Lung (tissue), 12 donors: Measurements from ENCODE around the gene SRRM4. TPM values are rescaled to one million over a fixed set of nuclear protein-coding genes. Genes with fewer than 3 reads are reported as not detected.

Source experiments
- ATAC-seq: fragments of 200-7000 bp; cut with Tn5 transposase; one replicate; pipeline ENCODE4 v1.9.1; 2020; ENCODE audit warnings: moderate number of reproducible peaks; ENCODE audit not compliant: insufficient read depth, low FRiP score
- DNase-seq, 3 donors: peaks; one replicate each; pipeline ENCODE4 v3.0.0-alpha.2; 2013 to 2017
- H3K27ac ChIP-seq, 2 donors: one replicate each; pipeline ENCODE4 v1.5.1; 2013; ENCODE audit warnings: mild to moderate bottlenecking in 2 of 2, moderate library complexity in 2 of 2, control low read depth in 1 of 2, inconsistent platforms in 1 of 2, low read depth in 1 of 2, low read length in 1 of 2
- H3K27me3 ChIP-seq, 3 donors: one replicate each; pipeline ENCODE4 v1.5.1; 2013; ENCODE audit warnings: low read length in 2 of 3; ENCODE audit not compliant: control insufficient read depth in 3 of 3, insufficient read depth in 3 of 3
- H3K36me3 ChIP-seq, 4 donors: one replicate each; pipeline ENCODE4 v1.5.1; 2013; ENCODE audit warnings: low read length in 4 of 4, mild to moderate bottlenecking in 1 of 4, moderate library complexity in 1 of 4; ENCODE audit not compliant: control insufficient read depth in 4 of 4, insufficient read depth in 4 of 4
- H3K4me1 ChIP-seq, 5 donors: one replicate each; pipeline ENCODE4 v1.5.1; 2013; ENCODE audit warnings: low read length in 5 of 5, mild to moderate bottlenecking in 2 of 5, moderate library complexity in 1 of 5; ENCODE audit not compliant: control insufficient read depth in 5 of 5, insufficient read depth in 5 of 5
- H3K4me3 ChIP-seq: one replicate; pipeline ENCODE4 v1.5.1; 2013; ENCODE audit warnings: mild to moderate bottlenecking, control low read depth, moderate library complexity
- H3K9ac ChIP-seq, 2 donors: one replicate each; pipeline ENCODE4 v1.5.1; 2013; ENCODE audit warnings: low read length in 2 of 2, control low read depth in 1 of 2; ENCODE audit not compliant: insufficient read depth in 1 of 2
- H3K9me3 ChIP-seq, 4 donors: one replicate each; pipeline ENCODE4 v1.5.1; 2013; ENCODE audit warnings: low read length in 3 of 4, mild to moderate bottlenecking in 1 of 4, moderate library complexity in 1 of 4; ENCODE audit not compliant: control insufficient read depth in 4 of 4, insufficient read depth in 3 of 4
- WGBS, 2 donors: extraction: QIAGEN DNeasy Blood & Tissue Kit; methylation state at CpG; one replicate each; pipeline ENCODE4 v1.1.7; 2013; 5-methylcytosine and 5-hydroxymethylcytosine counted together
- polyA plus RNA-seq, 2 donors: library from polyadenylated mRNA; stranded (reverse); fragments of 200-250 nt; gene quantifications; one replicate each; pipeline ENCODE4 v1.2.1, GENCODE V29; 2013
- total RNA-seq, 2 donors: library from RNA; depleted of rRNA in 1 of 2; stranded (reverse); fragments of >200 nt in 1 of 2; gene quantifications; one replicate each; pipeline ENCODE4 v1.2.1, GENCODE V29; 2014 to 2021
- TF ChIP-seq, protein P1 (sequence below): IDR thresholded peaks from 2 replicates; pipeline ENCODE4 v1.5.1; 2012; ENCODE audit warnings: mild to moderate bottlenecking; ENCODE audit errors: control extremely low read depth, extremely low read depth
- donor health status: control.
- donor health status: control.
- donor health status: Bipolar disorder and iron deficiency.
- donor health status: healthy.
- donor health status: DM: yes; HTN: yes; CAD: no.

Gene SRRM4
- total and polyA plus RNA-seq, 4 donors: 0.01 to 0.20 (median 0.03) TPM

DNA sequence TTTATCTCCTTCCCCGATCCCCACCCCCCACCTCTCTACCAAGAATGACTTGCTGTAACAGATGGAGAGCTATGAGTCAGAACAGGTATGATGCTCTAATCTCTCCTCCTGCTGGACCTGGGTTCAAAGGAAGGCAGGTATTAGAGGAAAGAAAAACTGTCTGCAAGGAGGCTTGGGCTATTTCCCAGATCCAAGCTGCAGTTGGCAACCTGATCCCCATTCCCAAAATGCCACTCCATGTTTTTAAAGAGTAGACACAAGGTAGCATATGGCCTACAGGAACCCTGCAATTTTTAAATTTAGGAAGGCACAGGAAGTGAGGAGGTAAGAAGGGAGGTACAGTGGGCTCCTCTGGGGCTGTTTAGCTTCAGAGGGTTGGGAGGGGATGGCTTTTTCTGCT is 33.0 kb downstream of the SRRM4 start:
- Histone ChIP-seq H3K4me3 (no peak overlapping the region), H3K27me3 (peaks cover 3 to 14% (median 3%) of the 10 kb centered on the region in 3 donors), H3K9me3 (peaks cover 0 to 11% (median 2%) of the 10 kb centered on the region in 4 donors), H3K9ac (no peak overlapping the region), H3K36me3 (no peaks in the 10 kb centered on the region), H3K4me1 (peaks cover 0 to 2% (median 0%) of the 10 kb centered on the region in 5 donors), H3K27ac (no peak overlapping the region)
- ATAC-seq (no peak), DNase-seq (no peak)
- WGBS, 2 donors: 88 to 91% methylated on average over 1 of the region's 1 CpG
- TF ChIP-seq, protein P1, sequence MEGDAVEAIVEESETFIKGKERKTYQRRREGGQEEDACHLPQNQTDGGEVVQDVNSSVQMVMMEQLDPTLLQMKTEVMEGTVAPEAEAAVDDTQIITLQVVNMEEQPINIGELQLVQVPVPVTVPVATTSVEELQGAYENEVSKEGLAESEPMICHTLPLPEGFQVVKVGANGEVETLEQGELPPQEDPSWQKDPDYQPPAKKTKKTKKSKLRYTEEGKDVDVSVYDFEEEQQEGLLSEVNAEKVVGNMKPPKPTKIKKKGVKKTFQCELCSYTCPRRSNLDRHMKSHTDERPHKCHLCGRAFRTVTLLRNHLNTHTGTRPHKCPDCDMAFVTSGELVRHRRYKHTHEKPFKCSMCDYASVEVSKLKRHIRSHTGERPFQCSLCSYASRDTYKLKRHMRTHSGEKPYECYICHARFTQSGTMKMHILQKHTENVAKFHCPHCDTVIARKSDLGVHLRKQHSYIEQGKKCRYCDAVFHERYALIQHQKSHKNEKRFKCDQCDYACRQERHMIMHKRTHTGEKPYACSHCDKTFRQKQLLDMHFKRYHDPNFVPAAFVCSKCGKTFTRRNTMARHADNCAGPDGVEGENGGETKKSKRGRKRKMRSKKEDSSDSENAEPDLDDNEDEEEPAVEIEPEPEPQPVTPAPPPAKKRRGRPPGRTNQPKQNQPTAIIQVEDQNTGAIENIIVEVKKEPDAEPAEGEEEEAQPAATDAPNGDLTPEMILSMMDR: no peak

DNA sequence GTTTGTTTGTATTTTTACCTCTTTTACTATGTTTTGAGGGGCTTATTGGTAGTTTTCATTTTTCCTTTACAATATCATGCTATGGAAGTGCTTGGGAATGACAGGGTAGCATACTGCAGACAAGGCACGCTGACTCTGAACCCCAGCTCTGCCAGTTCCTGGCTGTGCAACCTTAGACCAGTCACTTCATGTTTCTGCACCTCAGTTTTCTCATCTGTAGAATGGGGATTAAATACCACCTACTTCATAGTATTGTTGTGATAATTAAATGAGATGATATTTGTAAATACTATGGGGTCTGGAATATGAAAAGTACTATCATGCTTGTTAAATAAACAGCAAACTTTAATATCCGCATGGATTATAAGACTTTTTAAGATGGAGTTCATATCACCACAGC is 35.4 kb downstream of the SRRM4 start:
- no peaks in the 10 kb centered on the region for H3K36me3 ChIP-seq
- no peak overlapping the region for H3K27ac ChIP-seq
- peaks cover 0 to 14% (median 12%) of the 10 kb centered on the region in 3 donors for H3K27me3 ChIP-seq
- no peak overlapping the region for H3K4me3 ChIP-seq
- H3K9ac ChIP-seq: no peak overlapping the region
- H3K4me1 ChIP-seq: no peaks in the 10 kb centered on the region
- DNase-seq: no peak
- TF ChIP-seq, protein P1: no peak
- peaks cover 0 to 6% (median 0%) of the 10 kb centered on the region in 4 donors for H3K9me3 ChIP-seq
- 48 to 50% methylated on average over 2 of the region's 2 CpGs for WGBS, 2 donors
- no peak for ATAC-seq

DNA sequence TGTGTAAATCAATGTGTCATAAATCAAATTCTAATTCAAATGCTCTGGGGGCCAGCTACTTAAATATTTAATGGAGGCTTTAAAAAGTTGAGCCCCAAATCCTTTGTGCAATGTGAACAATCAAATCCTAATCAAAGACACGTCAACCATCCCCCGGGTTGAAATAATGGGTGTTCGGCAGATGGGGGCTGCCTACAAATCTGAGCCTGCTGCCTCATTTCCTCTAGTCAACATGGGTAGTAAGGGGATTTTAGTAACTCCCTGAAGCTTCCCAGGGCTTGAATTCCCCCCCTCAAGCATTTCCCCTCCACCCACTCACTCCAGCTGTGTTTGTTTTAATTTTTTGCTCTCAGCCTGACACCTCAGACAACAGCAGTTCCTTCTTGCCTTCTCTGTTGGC is 37.8 kb downstream of the SRRM4 start:
- no peak overlapping the region for H3K9ac ChIP-seq
- TF ChIP-seq, protein P1: no peak
- 19 to 22% methylated on average over 3 of the region's 3 CpGs for WGBS, 2 donors
- H3K36me3 ChIP-seq: no peaks in the 10 kb centered on the region
- H3K27ac ChIP-seq: no peak overlapping the region
- H3K27me3 ChIP-seq: peaks cover 0 to 14% (median 12%) of the 10 kb centered on the region in 3 donors
- H3K9me3 ChIP-seq: peaks cover 0 to 3% (median 0%) of the 10 kb centered on the region in 4 donors
- ATAC-seq (no peak), DNase-seq (no peak)
- no peak overlapping the region for H3K4me3 ChIP-seq
- H3K4me1 ChIP-seq: no peaks in the 10 kb centered on the region
